Peyer's patch (tissue), 4 donors: ENCODE data around the gene BCCIP.

Experiments
- POLR2A ChIP-seq, 2 donors: fragments of 450-650 bp; IDR thresholded peaks; one replicate each; pipeline ENCODE4 v1.5.1; 2017; ENCODE audit warnings: antibody characterized with exemption in 2 of 2, mild to moderate bottlenecking in 2 of 2, moderate library complexity in 2 of 2
- TF ChIP-seq, protein P1 (sequence below), 6 experiments: fragments of 450-650 bp in 4 of 6; fragments of 200-600 bp in 2 of 6; sonication (generic) in 1 of 6; IDR thresholded peaks; one replicate each; pipeline ENCODE4 v1.5.1; 2017 to 2019; ENCODE audit warnings: antibody characterized with exemption in 6 of 6, mild to moderate bottlenecking in 3 of 6, moderate library complexity in 1 of 6

DNA sequence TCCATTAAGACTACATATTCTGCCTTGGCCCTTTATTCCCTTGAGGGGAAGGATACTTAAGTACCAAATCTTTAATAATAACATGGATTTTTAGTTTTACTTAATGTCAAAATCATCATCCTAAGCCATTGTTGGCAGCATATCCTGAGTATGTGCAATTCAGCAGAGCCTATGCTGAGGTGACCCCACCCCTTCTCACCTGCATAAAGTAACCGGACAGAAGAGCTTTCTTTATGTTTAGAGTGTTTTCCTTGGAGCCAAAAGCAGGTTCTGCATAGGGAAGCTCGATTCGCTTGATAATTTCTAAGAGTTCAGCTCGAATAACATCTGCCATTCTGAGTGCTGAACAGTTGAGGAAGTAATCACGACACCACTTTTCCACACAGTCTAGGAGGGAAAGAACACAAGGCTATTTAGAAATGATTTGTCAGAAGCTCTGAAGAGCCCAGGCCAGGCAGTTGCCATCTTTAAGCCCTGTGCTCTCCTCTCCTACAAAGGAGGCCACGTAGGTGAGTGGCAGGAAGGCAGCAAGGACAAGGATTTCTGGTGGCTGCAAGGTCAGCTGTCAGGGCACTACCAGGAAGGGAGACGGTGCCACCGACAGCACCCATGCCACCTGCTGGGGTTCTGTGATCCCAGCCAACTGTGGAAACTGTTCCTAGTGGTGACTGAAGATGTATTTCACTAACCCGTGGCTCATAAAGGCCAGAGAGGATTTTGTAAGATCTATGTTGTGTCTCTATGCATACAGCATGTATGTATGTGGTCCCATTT is 15.6 kb downstream of the BCCIP start:
- TF ChIP-seq, protein P1, sequence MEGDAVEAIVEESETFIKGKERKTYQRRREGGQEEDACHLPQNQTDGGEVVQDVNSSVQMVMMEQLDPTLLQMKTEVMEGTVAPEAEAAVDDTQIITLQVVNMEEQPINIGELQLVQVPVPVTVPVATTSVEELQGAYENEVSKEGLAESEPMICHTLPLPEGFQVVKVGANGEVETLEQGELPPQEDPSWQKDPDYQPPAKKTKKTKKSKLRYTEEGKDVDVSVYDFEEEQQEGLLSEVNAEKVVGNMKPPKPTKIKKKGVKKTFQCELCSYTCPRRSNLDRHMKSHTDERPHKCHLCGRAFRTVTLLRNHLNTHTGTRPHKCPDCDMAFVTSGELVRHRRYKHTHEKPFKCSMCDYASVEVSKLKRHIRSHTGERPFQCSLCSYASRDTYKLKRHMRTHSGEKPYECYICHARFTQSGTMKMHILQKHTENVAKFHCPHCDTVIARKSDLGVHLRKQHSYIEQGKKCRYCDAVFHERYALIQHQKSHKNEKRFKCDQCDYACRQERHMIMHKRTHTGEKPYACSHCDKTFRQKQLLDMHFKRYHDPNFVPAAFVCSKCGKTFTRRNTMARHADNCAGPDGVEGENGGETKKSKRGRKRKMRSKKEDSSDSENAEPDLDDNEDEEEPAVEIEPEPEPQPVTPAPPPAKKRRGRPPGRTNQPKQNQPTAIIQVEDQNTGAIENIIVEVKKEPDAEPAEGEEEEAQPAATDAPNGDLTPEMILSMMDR (IDR thresholded peaks at IDR 0.05), result no peak
- TF ChIP-seq POLR2A (IDR thresholded peaks at IDR 0.05), result no peak
